Neuronal stem cell (in vitro differentiated cells): Measurements from ENCODE around the gene LINS1.
A peak's percentile ranks its signal among the peaks of the same experiment; 100 is the strongest.

ENCODE experiments used
- DNase-seq: peaks from one replicate; pipeline ENCODE4 v3.0.0-alpha.2; 2013; ENCODE audit warnings: low spot score
- H2AFZ ChIP-seq: one replicate; pipeline ENCODE4 v1.6.1; 2013; ENCODE audit warnings: mild to moderate bottlenecking, low read length, inconsistent platforms
- H2AK5ac ChIP-seq: 2 replicates; pipeline ENCODE4 v1.6.1; 2013; ENCODE audit warnings: low read depth, mild to moderate bottlenecking, inconsistent platforms, low read length, moderate library complexity, mixed read lengths
- H2BK120ac ChIP-seq: 2 replicates; pipeline ENCODE4 v1.6.1; 2013; ENCODE audit warnings: low read depth, mild to moderate bottlenecking, inconsistent platforms, low read length, moderate library complexity, mixed read lengths
- H2BK12ac ChIP-seq: one replicate; pipeline ENCODE4 v1.6.1; 2013; ENCODE audit warnings: low read length, inconsistent platforms
- H2BK15ac ChIP-seq: 2 replicates; pipeline ENCODE4 v1.6.1; 2013; ENCODE audit warnings: mild to moderate bottlenecking, low read length, inconsistent platforms, mixed read lengths
- H2BK5ac ChIP-seq: one replicate; pipeline ENCODE4 v1.6.1; 2013; ENCODE audit warnings: inconsistent platforms, mild to moderate bottlenecking, low read length, moderate library complexity
- H3K14ac ChIP-seq: one replicate; pipeline ENCODE4 v1.6.1; 2013; ENCODE audit warnings: low read length, inconsistent platforms
- H3K18ac ChIP-seq: 2 replicates; pipeline ENCODE4 v1.6.1; 2013; ENCODE audit warnings: low read length, inconsistent platforms
- H3K23ac ChIP-seq: 2 replicates; pipeline ENCODE4 v1.6.1; 2013; ENCODE audit warnings: low read depth, mild to moderate bottlenecking, mixed read lengths, low read length, inconsistent platforms; ENCODE audit not compliant: poor library complexity
- H3K27ac ChIP-seq: replicated peaks from 3 replicates; pipeline ENCODE4 v1.5.1; 2013; ENCODE audit warnings: low read length, inconsistent platforms
- H3K27me3 ChIP-seq, 3 experiments: 2 replicates each; pipeline ENCODE4 v1.6.1; 2013; ENCODE audit warnings: low read length in 3 of 3, mild to moderate bottlenecking in 2 of 3, inconsistent platforms in 1 of 3, low read depth in 1 of 3, mixed read lengths in 1 of 3, moderate library complexity in 1 of 3; ENCODE audit not compliant: control insufficient read depth in 3 of 3, insufficient read depth in 3 of 3
- H3K36me3 ChIP-seq, 2 donors: replicated peaks in 1 of 2; 2 replicates each; pipeline ENCODE4 v1.6.1; 2013; ENCODE audit warnings: low read length in 2 of 2; ENCODE audit not compliant: control insufficient read depth in 2 of 2, insufficient read depth in 2 of 2
- H3K4ac ChIP-seq: 2 replicates; pipeline ENCODE4 v1.6.1; 2013; ENCODE audit warnings: inconsistent platforms, mild to moderate bottlenecking, low read length, moderate library complexity
- H3K4me1 ChIP-seq, 2 donors: 1 replicate in 1 of 2; 2 replicates in 1 of 2; pipeline ENCODE4 v1.6.1; 2013; ENCODE audit warnings: low read length in 2 of 2, low read depth in 1 of 2; ENCODE audit not compliant: control insufficient read depth in 2 of 2, insufficient read depth in 1 of 2
- H3K4me2 ChIP-seq: one replicate; pipeline ENCODE4 v1.6.1; 2013; ENCODE audit warnings: mild to moderate bottlenecking, low read length, inconsistent platforms; ENCODE audit not compliant: insufficient read depth, poor library complexity, severe bottlenecking
- H3K4me3 ChIP-seq, 2 donors: 2 replicates each; pipeline ENCODE4 v1.5.1; 2013; ENCODE audit warnings: low read length in 2 of 2, mild to moderate bottlenecking in 2 of 2, inconsistent platforms in 1 of 2, moderate library complexity in 1 of 2
- H3K79me1 ChIP-seq: one replicate; pipeline ENCODE4 v1.6.1; 2013; ENCODE audit warnings: low read depth, mild to moderate bottlenecking, inconsistent platforms, low read length, moderate library complexity
- H3K9ac ChIP-seq: one replicate; pipeline ENCODE4 v1.6.1; 2013; ENCODE audit warnings: mild to moderate bottlenecking, low read depth, low read length, inconsistent platforms; ENCODE audit not compliant: poor library complexity
- H3K9me3 ChIP-seq, 2 donors: replicated peaks in 1 of 2; 2 replicates each; pipeline versions ENCODE3 to v1.6.1; 2013; ENCODE audit warnings: low read length in 2 of 2, mild to moderate bottlenecking in 2 of 2, inconsistent platforms in 1 of 2, low read depth in 1 of 2, mixed read lengths in 1 of 2, moderate library complexity in 1 of 2; ENCODE audit not compliant: control insufficient read depth in 2 of 2, insufficient read depth in 1 of 2
- H4K8ac ChIP-seq: one replicate; pipeline ENCODE4 v1.6.1; 2013; ENCODE audit warnings: low read depth, mild to moderate bottlenecking, inconsistent platforms, low read length, moderate library complexity
- H4K91ac ChIP-seq: one replicate; pipeline ENCODE4 v1.6.1; 2013; ENCODE audit warnings: low read length, low read depth, mild to moderate bottlenecking, inconsistent platforms; ENCODE audit not compliant: poor library complexity
- WGBS, 2 donors: extraction: QIAGEN DNeasy Blood & Tissue Kit; methylation state at CpG; one replicate each; pipeline ENCODE4 v1.1.7; 2013; ENCODE audit warnings: missing lambda C conversion rate in 2 of 2, mixed read lengths in 1 of 2; ENCODE audit not compliant: insufficient read length in 2 of 2, insufficient replicate concordance in 1 of 2; ENCODE audit errors: extremely low coverage in 2 of 2; 5-methylcytosine and 5-hydroxymethylcytosine counted together

Gene LINS1

DNA sequence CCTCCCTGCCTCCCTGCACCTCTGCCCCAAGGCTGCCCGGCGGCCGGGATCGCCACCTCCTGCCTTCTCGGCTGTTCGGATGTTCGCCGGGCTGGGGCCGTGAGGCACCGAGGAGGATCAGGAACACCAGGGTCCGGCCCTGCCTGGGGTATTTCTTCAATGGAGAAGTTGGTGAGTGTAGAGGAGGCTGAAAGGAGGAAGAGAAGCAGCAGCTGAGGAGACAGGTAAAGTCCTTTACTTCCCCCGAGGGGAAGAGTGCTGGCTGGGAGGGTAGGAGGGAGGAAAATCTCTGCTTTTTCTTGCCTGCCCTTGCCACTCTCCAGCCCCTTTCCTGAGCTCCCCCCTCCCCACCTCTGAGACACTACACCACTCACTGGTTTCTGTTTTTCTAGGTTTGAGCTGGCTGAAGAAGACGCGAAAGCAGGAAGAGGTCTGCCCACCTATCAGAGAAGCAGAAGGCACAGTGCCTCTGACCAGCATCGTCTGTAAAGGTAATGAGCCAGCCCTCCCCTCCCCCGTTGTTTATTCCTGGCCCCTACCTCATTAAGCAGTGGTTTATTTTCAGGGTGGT lies 924 bp upstream of the LINS1 start:
- H2AK5ac ChIP-seq: peak overlapping the region; percentile 56
- H3K4me1 ChIP-seq: peaks cover 5 to 6% of the 10 kb centered on the region in 2 donors
- peak overlapping the region; percentile 75 for H3K4me2 ChIP-seq
- H4K8ac ChIP-seq: no peak overlapping the region
- peak overlapping the region; percentile 55 for H3K27ac ChIP-seq
- H3K9me3 ChIP-seq: no peaks in the 10 kb centered on the region
- H4K91ac ChIP-seq: no peak overlapping the region
- H2BK120ac ChIP-seq: no peak overlapping the region
- no peak for DNase-seq
- peak overlapping the region; percentile 99 for H3K18ac ChIP-seq
- no CpG with 5 or more reads among the region's 16 CpGs for WGBS, 2 donors
- H3K4me3 ChIP-seq: peak overlapping the region; percentile 62 to 91
- peak overlapping the region; percentile 92 for H3K9ac ChIP-seq
- no peaks in the 10 kb centered on the region for H3K27me3 ChIP-seq
- H2BK5ac ChIP-seq: peak overlapping the region; percentile 94
- peak overlapping the region; percentile 56 for H3K14ac ChIP-seq
- peaks cover 6% of the 10 kb centered on the region for H3K79me1 ChIP-seq
- peaks cover 0 to 27% of the 10 kb centered on the region in 2 donors for H3K36me3 ChIP-seq
- peak overlapping the region; percentile 93 for H2AFZ ChIP-seq
- no peak overlapping the region for H3K4ac ChIP-seq
- H2BK12ac ChIP-seq: no peak overlapping the region
- H2BK15ac ChIP-seq: peak overlapping the region; percentile 75
- peak overlapping the region; percentile 73 for H3K23ac ChIP-seq

- no peak for DNase-seq
- peak overlapping the region; percentile 29 for H3K23ac ChIP-seq
- no peak overlapping the region for H3K27ac ChIP-seq
Measured at GRCh38 chr15:100601617-100602063, 344 bp downstream of the LINS1 start.

GRCh38 chr15:100601163-100601562 lies 821 bp downstream of the LINS1 start:
- Histone ChIP-seq H4K91ac (no peak overlapping the region), H3K79me1 (peaks cover 6% of the 10 kb centered on the region), H3K4me1 (peaks cover 5 to 6% of the 10 kb centered on the region in 2 donors), H2BK5ac (no peak overlapping the region), H3K9me3 (no peaks in the 10 kb centered on the region), H3K18ac (no peak overlapping the region), H3K27ac (no peak overlapping the region), H2BK12ac (no peak overlapping the region), H3K4ac (no peak overlapping the region), H3K4me3 (peak overlapping the region; percentile 62 to 94), H3K4me2 (peak overlapping the region; percentile 68), H2AK5ac (no peak overlapping the region), H2BK120ac (no peak overlapping the region), H2BK15ac (no peak overlapping the region), H3K14ac (no peak overlapping the region), H4K8ac (no peak overlapping the region), H3K27me3 (no peaks in the 10 kb centered on the region), H3K9ac (no peak overlapping the region), H2AFZ (peak overlapping the region; percentile 94), H3K23ac (no peak overlapping the region), H3K36me3 (peaks cover 0 to 18% of the 10 kb centered on the region in 2 donors)
- no CpG with 5 or more reads among the region's 10 CpGs for WGBS, 2 donors
- no peak for DNase-seq

More at GRCh38 chr15:100601617-100602063, 344 bp downstream of the LINS1 start:
- H3K4ac ChIP-seq: no peak overlapping the region
- H2BK12ac ChIP-seq: no peak overlapping the region
- H2BK120ac ChIP-seq: no peak overlapping the region
- peaks cover 5 to 6% of the 10 kb centered on the region in 2 donors for H3K4me1 ChIP-seq
- H4K8ac ChIP-seq: no peak overlapping the region
- H3K4me2 ChIP-seq: peak overlapping the region; percentile 68
- H3K27me3 ChIP-seq: no peaks in the 10 kb centered on the region
- H3K9me3 ChIP-seq: no peaks in the 10 kb centered on the region
- peaks cover 6% of the 10 kb centered on the region for H3K79me1 ChIP-seq
- H2BK5ac ChIP-seq: peak overlapping the region; percentile 83
- peak overlapping the region; percentile 97 for H3K9ac ChIP-seq
- no peak overlapping the region for H2AK5ac ChIP-seq
- no peak overlapping the region for H2BK15ac ChIP-seq
- no peak overlapping the region for H3K14ac ChIP-seq
- H3K36me3 ChIP-seq: peaks cover 0 to 21% of the 10 kb centered on the region in 2 donors
- no peak overlapping the region for H4K91ac ChIP-seq
- peak overlapping the region; percentile 62 to 94 for H3K4me3 ChIP-seq
- H2AFZ ChIP-seq: peak overlapping the region; percentile 94
- peak overlapping the region; percentile 88 for H3K18ac ChIP-seq
- WGBS, 2 donors: no CpG with 5 or more reads among the region's 21 CpGs

DNA sequence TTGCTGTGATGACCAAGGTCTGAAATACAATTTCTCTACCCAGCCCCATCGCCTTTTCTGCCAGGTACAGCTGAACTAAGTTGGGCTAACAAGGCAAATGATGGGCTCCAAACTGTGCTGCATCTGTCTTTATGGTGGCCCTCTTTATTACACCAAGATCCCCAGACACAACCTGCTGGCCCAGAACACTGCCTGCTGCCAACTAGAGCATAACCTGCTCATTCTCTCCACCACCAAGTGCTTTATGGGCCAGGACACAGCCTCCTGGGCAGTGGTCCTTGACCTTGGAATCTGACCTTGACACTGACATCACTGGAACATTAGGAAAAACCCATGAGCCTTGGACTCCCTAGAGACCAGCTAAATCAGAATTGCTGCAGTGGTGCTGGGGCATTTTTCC lies 3.3 kb downstream of the LINS1 start:
- Histone ChIP-seq H3K79me1 (peaks cover 8% of the 10 kb centered on the region), H3K4me1 (peaks cover 5 to 6% of the 10 kb centered on the region in 2 donors), H3K4me3 (no peak overlapping the region), H3K14ac (no peak overlapping the region), H2BK12ac (no peak overlapping the region), H3K4me2 (no peak overlapping the region), H2AFZ (no peak overlapping the region), H3K18ac (no peak overlapping the region), H2BK5ac (no peak overlapping the region), H2AK5ac (no peak overlapping the region), H3K23ac (no peak overlapping the region), H3K27me3 (no peaks in the 10 kb centered on the region), H2BK120ac (no peak overlapping the region), H3K9ac (no peak overlapping the region), H4K8ac (no peak overlapping the region), H2BK15ac (no peak overlapping the region), H3K36me3 (no peaks in the 10 kb centered on the region), H3K9me3 (no peaks in the 10 kb centered on the region), H3K27ac (no peak overlapping the region), H3K4ac (no peak overlapping the region), H4K91ac (no peak overlapping the region)
- no CpG with 5 or more reads among the region's 1 CpG for WGBS, 2 donors
- no peak for DNase-seq
